ENCODE results near the gene AKAP13. TPM values are rescaled to one million over a fixed set of nuclear protein-coding genes. Genes with fewer than 3 reads are reported as not detected.
"Not testable (repeated sequence)": the region's sequence is repeated elsewhere in the genome, so short reads cannot be mapped to it uniquely, and the experiment has no call there.

Gene AKAP13
- total RNA-seq, 1 donor = 346 TPM

- H3K9me3 ChIP-seq (ENCODE audit: low read depth, low read length) = no peaks in the 10 kb centered on the region
- no peaks in the 10 kb centered on the region for H3K27me3 ChIP-seq (ENCODE audit: insufficient read depth, low read length)
- H3K4me1 ChIP-seq (ENCODE audit: insufficient read depth, low read length) = no peaks in the 10 kb centered on the region
- no peak overlapping the region for H3K4me3 ChIP-seq (ENCODE audit: low read length)
Observed at GRCh38 chr15:85423256-85423655, 42.9 kb downstream of the AKAP13 start.

GRCh38 chr15:85424154-85424553, 43.8 kb downstream of the AKAP13 start:
- Histone ChIP-seq H3K27me3 (ENCODE audit: insufficient read depth, low read length) (no peaks in the 10 kb centered on the region), H3K4me3 (ENCODE audit: low read length) (no peak overlapping the region), H3K4me1 (ENCODE audit: insufficient read depth, low read length) (no peaks in the 10 kb centered on the region), H3K9me3 (ENCODE audit: low read depth, low read length) (no peaks in the 10 kb centered on the region)

- Histone ChIP-seq H3K9me3 (ENCODE audit: low read depth, low read length) (no peaks in the 10 kb centered on the region), H3K27me3 (ENCODE audit: insufficient read depth, low read length) (no peaks in the 10 kb centered on the region), H3K4me1 (ENCODE audit: insufficient read depth, low read length) (no peaks in the 10 kb centered on the region), H3K4me3 (ENCODE audit: low read length) (no peak overlapping the region)
Observed at GRCh38 chr15:85426481-85426880, 46.1 kb downstream of the AKAP13 start.

GRCh38 chr15:85427286-85428028, 47.1 kb downstream of the AKAP13 start:
- no peak overlapping the region for H3K4me3 ChIP-seq (ENCODE audit: low read length)
- H3K27me3 ChIP-seq (ENCODE audit: insufficient read depth, low read length) = no peaks in the 10 kb centered on the region
- H3K9me3 ChIP-seq (ENCODE audit: low read depth, low read length) = no peaks in the 10 kb centered on the region
- H3K4me1 ChIP-seq (ENCODE audit: insufficient read depth, low read length) = no peaks in the 10 kb centered on the region

- Histone ChIP-seq H3K4me3 (ENCODE audit: low read length) (no peak overlapping the region), H3K9me3 (ENCODE audit: low read depth, low read length) (no peaks in the 10 kb centered on the region), H3K27me3 (ENCODE audit: insufficient read depth, low read length) (no peaks in the 10 kb centered on the region), H3K4me1 (ENCODE audit: insufficient read depth, low read length) (no peaks in the 10 kb centered on the region)
Observed at GRCh38 chr15:85429522-85429921, 49.1 kb downstream of the AKAP13 start.

- Histone ChIP-seq H3K4me1 (ENCODE audit: insufficient read depth, low read length) (no peaks in the 10 kb centered on the region), H3K4me3 (ENCODE audit: low read length) (no peak overlapping the region), H3K27me3 (ENCODE audit: insufficient read depth, low read length) (no peaks in the 10 kb centered on the region), H3K9me3 (ENCODE audit: low read depth, low read length) (no peaks in the 10 kb centered on the region)
Observed at GRCh38 chr15:85430406-85431204, 50.2 kb downstream of the AKAP13 start.

GRCh38 chr15:85439996-85440395, 59.6 kb downstream of the AKAP13 start:
- H3K27me3 ChIP-seq (ENCODE audit: insufficient read depth, low read length) = no peaks in the 10 kb centered on the region
- peaks cover 4% of the 10 kb centered on the region for H3K4me1 ChIP-seq (ENCODE audit: insufficient read depth, low read length)
- no peaks in the 10 kb centered on the region for H3K9me3 ChIP-seq (ENCODE audit: low read depth, low read length)
- H3K4me3 ChIP-seq (ENCODE audit: low read length) = no peak overlapping the region

- H3K9me3 ChIP-seq (ENCODE audit: low read depth, low read length) = no peaks in the 10 kb centered on the region
- peaks cover 4% of the 10 kb centered on the region for H3K4me1 ChIP-seq (ENCODE audit: insufficient read depth, low read length)
- no peak overlapping the region for H3K4me3 ChIP-seq (ENCODE audit: low read length)
- H3K27me3 ChIP-seq (ENCODE audit: insufficient read depth, low read length) = no peaks in the 10 kb centered on the region
Observed at GRCh38 chr15:85440451-85440850, 60.0 kb downstream of the AKAP13 start.

GRCh38 chr15:85441854-85442253, 61.5 kb downstream of the AKAP13 start:
- not testable (repeated sequence) for H3K27me3 ChIP-seq (ENCODE audit: insufficient read depth, low read length); H3K4me3 ChIP-seq (ENCODE audit: low read length); H3K4me1 ChIP-seq (ENCODE audit: insufficient read depth, low read length); H3K9me3 ChIP-seq (ENCODE audit: low read depth, low read length)

GRCh38 chr15:85443046-85443445, 62.6 kb downstream of the AKAP13 start:
- no peaks in the 10 kb centered on the region for H3K9me3 ChIP-seq (ENCODE audit: low read depth, low read length)
- no peak overlapping the region for H3K4me3 ChIP-seq (ENCODE audit: low read length)
- peaks cover 4% of the 10 kb centered on the region for H3K4me1 ChIP-seq (ENCODE audit: insufficient read depth, low read length)
- H3K27me3 ChIP-seq (ENCODE audit: insufficient read depth, low read length) = no peaks in the 10 kb centered on the region

- Histone ChIP-seq H3K4me3 (ENCODE audit: low read length) (no peak overlapping the region), H3K27me3 (ENCODE audit: insufficient read depth, low read length) (no peaks in the 10 kb centered on the region), H3K9me3 (ENCODE audit: low read depth, low read length) (no peaks in the 10 kb centered on the region), H3K4me1 (ENCODE audit: insufficient read depth, low read length) (peaks cover 4% of the 10 kb centered on the region)
Observed at GRCh38 chr15:85443593-85444087, 63.2 kb downstream of the AKAP13 start.

GRCh38 chr15:85444122-85444745, 63.8 kb downstream of the AKAP13 start:
- Histone ChIP-seq H3K27me3 (ENCODE audit: insufficient read depth, low read length) (no peaks in the 10 kb centered on the region), H3K9me3 (ENCODE audit: low read depth, low read length) (no peaks in the 10 kb centered on the region), H3K4me1 (ENCODE audit: insufficient read depth, low read length) (peaks cover 4% of the 10 kb centered on the region), H3K4me3 (ENCODE audit: low read length) (no peak overlapping the region)

- no peak overlapping the region for H3K4me3 ChIP-seq (ENCODE audit: low read length)
Observed at GRCh38 chr15:85445361-85445760, 65.0 kb downstream of the AKAP13 start.

GRCh38 chr15:85451099-85451700, 70.8 kb downstream of the AKAP13 start:
- no peak overlapping the region for H3K4me3 ChIP-seq (ENCODE audit: low read length)
- peaks cover 15% of the 10 kb centered on the region for H3K9me3 ChIP-seq (ENCODE audit: low read depth, low read length)
- H3K4me1 ChIP-seq (ENCODE audit: insufficient read depth, low read length) = peaks cover 12% of the 10 kb centered on the region
- H3K27me3 ChIP-seq (ENCODE audit: insufficient read depth, low read length) = no peaks in the 10 kb centered on the region

More at GRCh38 chr15:85445361-85445760, 65.0 kb downstream of the AKAP13 start:
- Histone ChIP-seq H3K27me3 (ENCODE audit: insufficient read depth, low read length) (no peaks in the 10 kb centered on the region), H3K9me3 (ENCODE audit: low read depth, low read length) (peaks cover under 1% of the 10 kb centered on the region), H3K4me1 (ENCODE audit: insufficient read depth, low read length) (peaks cover 4% of the 10 kb centered on the region)

GRCh38 chr15:85452436-85452835, 72.0 kb downstream of the AKAP13 start:
- H3K4me3 ChIP-seq (ENCODE audit: low read length) = no peak overlapping the region
- no peaks in the 10 kb centered on the region for H3K27me3 ChIP-seq (ENCODE audit: insufficient read depth, low read length)
- H3K9me3 ChIP-seq (ENCODE audit: low read depth, low read length) = peaks cover 15% of the 10 kb centered on the region
- H3K4me1 ChIP-seq (ENCODE audit: insufficient read depth, low read length) = peaks cover 12% of the 10 kb centered on the region
